Naive B cell (primary cell): ENCODE measurements around the gene UBR1. TPM values are rescaled to one million over a fixed set of nuclear protein-coding genes. Genes with fewer than 3 reads are reported as not detected.
"Not testable (repeated sequence)": the region's sequence is repeated elsewhere in the genome, so short reads cannot be mapped to it uniquely, and the experiment has no call there.

Source experiments
- ATAC-seq, 2 donors: fragments of 150-1000 bp; cut with Tn5 transposase; 2 replicates each; pipeline ENCODE4 v1.10.0; 2021; ENCODE audit warnings: low read depth in 2 of 2, mild to moderate bottlenecking in 2 of 2, moderate library complexity in 2 of 2
- DNase-seq: peaks from one replicate; pipeline ENCODE4 v3.0.0; 2022
- H3K27ac Mint-ChIP-seq, 6 donors: one replicate each; pipeline ENCODE4 v1.8.0; 2020 to 2022; ENCODE audit warnings: mild to moderate bottlenecking in 6 of 6, mixed read lengths in 6 of 6, moderate library complexity in 5 of 6, inconsistent platforms in 2 of 6
- H3K27me3 Mint-ChIP-seq, 3 donors: one replicate each; pipeline ENCODE4 v1.8.0; 2021 to 2022; ENCODE audit warnings: mixed read lengths in 3 of 3, mild to moderate bottlenecking in 1 of 3
- H3K36me3 Mint-ChIP-seq, 2 donors: one replicate each; pipeline ENCODE4 v1.8.0; 2020 to 2022; ENCODE audit warnings: mixed read lengths in 2 of 2, inconsistent platforms in 1 of 2, mild to moderate bottlenecking in 1 of 2
- H3K4me1 Mint-ChIP-seq, 3 donors: one replicate each; pipeline ENCODE4 v1.8.0; 2020 to 2022; ENCODE audit warnings: mixed read lengths in 3 of 3, inconsistent platforms in 1 of 3, mild to moderate bottlenecking in 1 of 3, moderate library complexity in 1 of 3
- H3K4me3 Mint-ChIP-seq, 8 donors: one replicate each; pipeline ENCODE4 v1.8.0; 2020 to 2022; ENCODE audit warnings: mild to moderate bottlenecking in 8 of 8, mixed read lengths in 8 of 8, moderate library complexity in 8 of 8, inconsistent platforms in 2 of 8
- H3K9me3 Mint-ChIP-seq, 7 donors: one replicate each; pipeline ENCODE4 v1.8.0; 2020 to 2022; ENCODE audit warnings: mixed read lengths in 7 of 7, mild to moderate bottlenecking in 5 of 7, inconsistent platforms in 2 of 7, moderate library complexity in 1 of 7
- polyA plus RNA-seq, 6 donors: library from polyadenylated mRNA; unstranded; fragments of 300-500 nt; fragmentation: Illumina TruSeq; gene quantifications; one replicate each; pipeline ENCODE4 v1.2.3, GENCODE V29; 2021; ENCODE audit warnings: low read depth in 6 of 6

Gene UBR1
- polyA plus RNA-seq, 6 donors from 2014 or later: 16.7 to 32.8 (median 20.5) TPM

DNA sequence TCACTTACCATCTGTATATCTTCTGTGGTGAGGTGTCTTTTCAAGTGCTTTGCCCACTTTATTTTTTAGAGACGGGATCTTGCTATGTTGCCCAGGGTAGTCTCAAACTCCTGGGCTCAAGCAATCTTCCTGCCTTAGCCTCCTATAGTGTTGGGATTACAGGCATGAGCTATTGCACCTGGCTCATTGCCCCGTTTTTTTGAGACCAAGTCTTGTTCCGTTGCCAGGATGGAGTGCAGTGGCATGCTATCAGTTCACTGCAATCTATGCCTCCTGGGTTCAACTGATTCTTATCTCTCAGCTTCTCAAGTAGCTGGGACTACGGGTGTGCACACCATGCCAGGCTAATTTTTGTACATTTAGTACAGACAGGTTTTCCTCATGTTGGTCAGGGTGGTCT lies 132.7 kb downstream of the UBR1 start:
- Mint-ChIP-seq H3K4me1 (no peaks in the 10 kb centered on the region), H3K4me3 (no peak overlapping the region), H3K9me3 (peaks cover 0 to 5% (median 0%) of the 10 kb centered on the region in 7 donors), H3K27ac (no peak overlapping the region), H3K36me3 (peaks cover 42 to 57% of the 10 kb centered on the region in 2 donors), H3K27me3 (no peaks in the 10 kb centered on the region)
- DNase-seq (no peak), ATAC-seq (no peak)

DNA sequence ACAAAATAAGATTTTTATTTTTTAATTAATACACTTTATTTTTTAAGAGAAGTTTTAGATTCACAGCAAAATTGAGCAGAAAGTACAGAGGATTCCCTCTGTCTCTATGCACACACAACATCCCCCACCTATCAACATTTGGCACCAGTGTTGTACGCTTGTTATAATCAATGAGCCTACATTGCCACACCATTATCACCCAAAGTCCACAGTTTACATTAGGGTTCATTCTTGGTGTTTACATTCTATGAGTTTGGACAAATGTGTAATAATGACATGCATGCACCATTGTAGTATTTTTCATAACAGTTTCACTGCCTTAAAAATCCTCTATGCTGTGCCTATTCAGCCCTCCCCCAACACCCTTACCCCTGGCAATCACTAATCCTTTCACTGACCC lies 134.0 kb downstream of the UBR1 start:
- H3K27ac Mint-ChIP-seq: peak overlapping the region in 1 of 6 donors; percentile 47
- H3K36me3 Mint-ChIP-seq: peaks cover 31 to 55% of the 10 kb centered on the region in 2 donors
- ATAC-seq (no peak), DNase-seq (no peak)
- H3K4me1 Mint-ChIP-seq: no peaks in the 10 kb centered on the region
- H3K9me3 Mint-ChIP-seq: peaks cover 0 to 5% (median 0%) of the 10 kb centered on the region in 7 donors
- H3K27me3 Mint-ChIP-seq: no peaks in the 10 kb centered on the region
- no peak overlapping the region for H3K4me3 Mint-ChIP-seq

DNA sequence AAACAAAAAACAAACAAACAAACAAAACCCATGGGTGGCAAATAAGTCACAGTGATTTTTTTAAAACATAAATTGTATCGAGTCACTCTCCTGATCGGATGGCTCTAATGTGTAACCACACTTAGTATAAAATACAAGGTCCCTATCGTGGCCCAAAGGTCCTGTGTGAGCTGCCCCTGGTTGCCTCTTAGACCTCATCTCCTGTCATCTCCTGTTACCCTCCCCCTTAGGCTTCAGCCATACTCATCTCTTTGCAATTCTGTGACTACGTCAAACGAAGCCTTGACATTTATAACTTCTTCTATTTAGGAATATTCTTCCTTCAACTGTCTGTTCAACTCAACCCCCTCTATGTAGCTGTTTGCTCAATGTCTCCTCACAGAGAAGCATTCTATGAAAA lies 141.4 kb downstream of the UBR1 start:
- H3K4me3 Mint-ChIP-seq: no peak overlapping the region
- H3K27ac Mint-ChIP-seq: no peak overlapping the region
- ATAC-seq: no peak
- no peak for DNase-seq
- peaks cover 0 to 4% (median 0%) of the 10 kb centered on the region in 7 donors for H3K9me3 Mint-ChIP-seq
- H3K36me3 Mint-ChIP-seq: peaks cover 31 to 56% of the 10 kb centered on the region in 2 donors
- H3K4me1 Mint-ChIP-seq: peaks cover 0 to 4% (median 0%) of the 10 kb centered on the region in 3 donors
- no peaks in the 10 kb centered on the region for H3K27me3 Mint-ChIP-seq

DNA sequence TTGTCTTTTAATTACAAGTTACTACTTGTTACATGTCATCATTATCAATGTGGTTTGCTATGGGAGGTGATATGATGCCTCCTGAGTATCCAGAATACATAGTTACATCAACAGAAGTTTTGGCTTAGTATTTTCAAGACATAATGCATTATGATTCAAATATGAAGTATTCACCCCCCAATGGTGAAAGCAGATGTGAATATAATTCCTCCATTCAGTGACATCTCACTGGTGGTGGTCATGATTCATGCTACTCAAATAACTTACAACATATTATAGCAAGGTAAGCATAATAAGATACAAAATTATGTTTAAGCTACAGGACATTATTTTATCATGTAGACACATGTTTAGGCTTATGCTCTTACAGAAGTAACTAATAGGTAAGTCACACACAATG lies 150.3 kb downstream of the UBR1 start:
- no peaks in the 10 kb centered on the region for H3K4me1 Mint-ChIP-seq
- no peak overlapping the region for H3K27ac Mint-ChIP-seq
- H3K27me3 Mint-ChIP-seq: no peaks in the 10 kb centered on the region
- no peak overlapping the region for H3K4me3 Mint-ChIP-seq
- no peak for DNase-seq
- peaks cover 26 to 55% of the 10 kb centered on the region in 2 donors for H3K36me3 Mint-ChIP-seq
- ATAC-seq: no peak
- H3K9me3 Mint-ChIP-seq: no peaks in the 10 kb centered on the region

DNA sequence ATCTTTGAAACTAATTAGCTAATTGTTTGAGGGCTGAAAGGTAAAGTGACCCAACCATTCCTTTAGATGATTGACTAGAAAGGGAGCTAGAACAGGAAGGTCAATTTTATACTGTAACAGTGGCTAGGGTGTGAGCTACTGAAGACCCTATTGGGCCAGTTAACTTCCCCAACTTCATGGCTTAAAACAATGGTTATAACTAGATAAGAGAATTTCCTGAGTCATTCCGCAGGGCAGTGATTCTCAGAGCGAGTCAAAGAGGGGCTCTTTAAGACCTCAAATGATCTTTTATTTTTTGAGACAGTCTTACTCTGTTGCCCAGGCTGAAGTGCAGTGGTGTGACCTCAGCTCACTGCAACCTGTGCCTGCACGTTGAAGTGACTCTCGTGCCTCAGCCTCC lies 151.5 kb downstream of the UBR1 start:
- Mint-ChIP-seq H3K4me1 (no peaks in the 10 kb centered on the region), H3K4me3 (no peak overlapping the region), H3K9me3 (no peaks in the 10 kb centered on the region), H3K27me3 (no peaks in the 10 kb centered on the region), H3K27ac (no peak overlapping the region), H3K36me3 (peaks cover 20 to 49% of the 10 kb centered on the region in 2 donors)
- DNase-seq (no peak), ATAC-seq (no peak)

DNA sequence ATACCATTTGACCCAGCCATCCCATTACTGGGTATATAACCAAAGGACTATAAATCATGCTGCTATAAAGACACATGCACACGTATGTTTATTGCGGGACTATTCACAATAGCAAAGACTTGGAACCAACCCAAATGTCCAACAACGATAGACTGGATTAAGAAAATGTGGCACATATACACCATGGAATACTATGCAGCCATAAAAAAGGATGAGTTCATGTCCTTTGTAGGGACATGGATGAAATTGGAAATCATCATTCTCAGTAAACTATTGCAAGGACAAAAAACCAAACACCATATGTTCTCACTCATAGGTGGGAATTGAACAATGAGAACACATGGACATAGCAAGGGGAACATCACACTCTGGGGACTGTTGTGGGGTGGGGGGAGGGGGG lies 156.9 kb downstream of the UBR1 start:
- not testable (repeated sequence) for ATAC-seq, DNase-seq, H3K27ac Mint-ChIP-seq, H3K4me1 Mint-ChIP-seq, H3K4me3 Mint-ChIP-seq, H3K27me3 Mint-ChIP-seq, H3K9me3 Mint-ChIP-seq
- H3K36me3 Mint-ChIP-seq: peaks cover 9 to 35% of the 10 kb centered on the region in 2 donors

DNA sequence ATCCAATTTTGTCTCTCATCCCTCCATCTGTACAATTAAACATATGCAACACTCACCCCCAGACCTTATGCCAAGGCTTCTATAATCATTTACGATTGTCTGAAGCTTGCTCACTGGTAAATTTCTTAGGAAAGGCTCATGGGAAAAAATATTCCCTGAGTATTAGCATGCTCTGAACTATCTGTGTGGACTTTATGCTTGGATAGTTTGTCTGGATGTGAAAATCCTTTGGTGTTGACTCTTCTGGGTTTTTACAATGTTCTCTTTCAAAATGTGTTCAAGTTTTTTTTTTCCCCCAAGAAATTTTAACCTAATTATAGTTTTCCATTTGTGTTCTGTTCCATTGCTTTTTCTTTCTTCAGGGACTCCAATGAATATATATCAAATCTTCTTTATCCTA lies 165.3 kb downstream of the UBR1 start:
- H3K27ac Mint-ChIP-seq: peak overlapping the region in 1 of 6 donors; percentile 10
- DNase-seq: no peak
- H3K27me3 Mint-ChIP-seq: no peaks in the 10 kb centered on the region
- H3K9me3 Mint-ChIP-seq: no peaks in the 10 kb centered on the region
- peaks cover 0 to 13% of the 10 kb centered on the region in 2 donors for H3K36me3 Mint-ChIP-seq
- no peaks in the 10 kb centered on the region for H3K4me1 Mint-ChIP-seq
- H3K4me3 Mint-ChIP-seq: no peak overlapping the region
- no peak for ATAC-seq

DNA sequence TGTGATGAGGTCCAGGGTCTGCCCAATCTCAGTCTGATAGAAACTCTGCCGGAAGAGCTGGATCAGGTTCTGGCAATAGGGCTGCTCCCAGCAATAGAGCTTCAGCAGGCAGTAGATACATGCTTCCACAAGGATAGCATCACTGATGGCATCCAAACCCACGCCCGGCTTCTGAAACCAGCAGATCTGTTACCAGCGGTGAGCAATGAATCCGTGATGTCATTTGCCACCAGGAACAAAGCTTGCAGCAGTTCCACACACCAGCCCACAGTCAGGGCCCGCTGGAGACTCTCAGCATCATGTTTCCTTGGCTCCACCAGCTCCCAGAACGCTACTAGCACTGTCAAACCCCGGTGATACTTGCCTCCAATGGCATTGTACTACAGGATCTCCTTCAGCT lies 166.0 kb downstream of the UBR1 start:
- H3K36me3 Mint-ChIP-seq: peaks cover 0 to 7% of the 10 kb centered on the region in 2 donors
- H3K27ac Mint-ChIP-seq: no peak overlapping the region
- peak overlapping the region in 1 of 8 donors; percentile 52 for H3K4me3 Mint-ChIP-seq
- ATAC-seq (no peak), DNase-seq (no peak)
- H3K27me3 Mint-ChIP-seq: no peaks in the 10 kb centered on the region
- no peaks in the 10 kb centered on the region for H3K9me3 Mint-ChIP-seq
- H3K4me1 Mint-ChIP-seq: no peaks in the 10 kb centered on the region

DNA sequence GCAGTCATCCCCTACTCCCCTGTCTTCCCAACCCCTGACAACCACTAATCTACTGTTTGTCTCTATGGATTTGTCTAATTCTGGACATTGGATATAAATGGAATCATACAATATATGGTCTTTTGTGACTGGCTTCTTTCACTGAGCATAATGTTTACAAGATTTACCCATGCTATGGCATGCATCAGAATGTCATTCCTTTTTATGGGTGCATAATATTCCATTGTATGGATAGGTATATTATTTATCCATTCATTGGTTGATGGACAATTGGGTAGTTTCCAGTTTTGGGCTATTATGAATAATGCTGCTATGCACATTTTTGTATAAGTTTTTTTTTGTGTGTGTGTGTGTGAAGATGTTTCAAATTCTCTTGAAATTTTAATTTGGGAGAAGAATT lies 168.7 kb downstream of the UBR1 start:
- Mint-ChIP-seq H3K27me3 (no peaks in the 10 kb centered on the region), H3K27ac (no peak overlapping the region), H3K4me1 (no peaks in the 10 kb centered on the region)

DNA sequence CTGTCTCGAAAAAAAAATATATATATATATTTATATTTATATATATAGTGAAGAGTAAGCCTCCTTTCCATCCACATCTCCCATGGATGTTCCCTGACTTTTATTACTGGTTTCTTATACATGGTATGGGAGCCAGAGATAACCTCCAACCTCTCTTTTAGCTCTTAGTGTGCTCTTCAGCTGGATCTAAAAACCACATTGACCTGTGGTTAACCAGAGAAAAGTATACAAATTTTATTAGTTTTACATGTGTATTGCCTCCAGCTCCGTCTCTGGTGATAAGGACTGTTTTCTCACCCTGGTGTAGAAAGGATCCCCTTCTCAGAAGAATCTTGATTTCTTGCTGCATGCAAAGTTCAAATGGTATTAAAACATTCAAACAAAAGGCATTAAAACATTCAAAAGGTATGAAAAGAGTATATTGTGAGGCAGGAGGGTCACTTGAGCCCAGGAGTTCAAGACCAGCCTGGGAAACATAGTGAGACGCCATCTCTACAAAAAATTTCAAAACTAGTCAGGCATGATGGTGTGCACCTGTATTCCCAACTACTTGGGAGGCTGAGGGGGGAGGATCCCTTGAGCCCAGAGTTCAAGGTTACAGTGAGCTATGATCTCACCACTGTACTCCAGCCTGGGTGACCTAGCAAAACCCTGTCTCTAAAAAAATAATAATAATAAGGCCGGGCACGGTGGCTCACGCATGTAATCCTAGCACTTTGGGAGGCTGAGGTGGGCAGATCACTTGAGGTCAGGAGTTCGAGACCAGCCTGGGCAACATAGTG lies 171.8 kb downstream of the UBR1 start:
- Mint-ChIP-seq H3K9me3 (no peaks in the 10 kb centered on the region), H3K27ac (no peak overlapping the region), H3K4me3 (no peak overlapping the region), H3K36me3 (no peaks in the 10 kb centered on the region), H3K27me3 (no peaks in the 10 kb centered on the region), H3K4me1 (no peaks in the 10 kb centered on the region)
- ATAC-seq (no peak), DNase-seq (no peak)

More for the DNA sequence above, 168.7 kb downstream of the UBR1 start:
- H3K9me3 Mint-ChIP-seq: no peaks in the 10 kb centered on the region
- no peak for DNase-seq
- ATAC-seq: no peak
- no peaks in the 10 kb centered on the region for H3K36me3 Mint-ChIP-seq
- H3K4me3 Mint-ChIP-seq: no peak overlapping the region

DNA sequence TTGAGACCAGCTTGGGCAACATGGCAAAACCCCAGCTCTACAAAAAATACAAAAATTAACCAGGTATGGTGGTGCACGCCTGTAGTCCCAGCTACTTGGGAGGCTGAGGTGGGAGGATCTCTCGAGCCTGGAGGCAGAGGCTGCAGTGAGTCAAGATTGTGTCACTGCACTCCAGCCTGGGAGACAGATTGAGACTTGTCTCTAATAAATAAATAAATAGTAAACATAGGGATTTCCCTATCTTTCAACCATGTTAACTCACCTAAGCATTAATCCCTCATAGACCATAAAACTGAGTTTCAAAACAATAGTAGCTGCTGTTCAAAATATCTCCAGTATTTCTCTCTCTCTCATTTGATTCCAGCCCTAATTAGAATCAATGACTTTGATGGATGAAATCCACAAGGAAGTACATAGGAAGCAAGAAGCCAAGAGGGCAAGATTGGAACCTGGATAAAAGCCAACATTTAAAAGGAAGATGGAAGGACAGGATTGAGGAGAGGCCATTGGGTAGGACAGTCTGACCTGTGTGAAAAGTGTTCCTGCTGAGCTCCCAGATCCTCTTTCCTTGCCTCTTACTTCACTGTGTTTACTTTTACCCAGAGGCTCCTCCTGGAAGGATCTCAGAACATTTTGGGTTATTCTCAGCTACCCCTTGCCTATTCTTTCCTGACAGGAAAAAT lies 172.9 kb downstream of the UBR1 start:
- no peaks in the 10 kb centered on the region for H3K9me3 Mint-ChIP-seq
- no peaks in the 10 kb centered on the region for H3K36me3 Mint-ChIP-seq
- ATAC-seq: no peak
- no peaks in the 10 kb centered on the region for H3K4me1 Mint-ChIP-seq
- H3K27me3 Mint-ChIP-seq: no peaks in the 10 kb centered on the region
- peak overlapping the region in 1 of 6 donors; percentile 69 for H3K27ac Mint-ChIP-seq
- no peak for DNase-seq
- H3K4me3 Mint-ChIP-seq: no peak overlapping the region

DNA sequence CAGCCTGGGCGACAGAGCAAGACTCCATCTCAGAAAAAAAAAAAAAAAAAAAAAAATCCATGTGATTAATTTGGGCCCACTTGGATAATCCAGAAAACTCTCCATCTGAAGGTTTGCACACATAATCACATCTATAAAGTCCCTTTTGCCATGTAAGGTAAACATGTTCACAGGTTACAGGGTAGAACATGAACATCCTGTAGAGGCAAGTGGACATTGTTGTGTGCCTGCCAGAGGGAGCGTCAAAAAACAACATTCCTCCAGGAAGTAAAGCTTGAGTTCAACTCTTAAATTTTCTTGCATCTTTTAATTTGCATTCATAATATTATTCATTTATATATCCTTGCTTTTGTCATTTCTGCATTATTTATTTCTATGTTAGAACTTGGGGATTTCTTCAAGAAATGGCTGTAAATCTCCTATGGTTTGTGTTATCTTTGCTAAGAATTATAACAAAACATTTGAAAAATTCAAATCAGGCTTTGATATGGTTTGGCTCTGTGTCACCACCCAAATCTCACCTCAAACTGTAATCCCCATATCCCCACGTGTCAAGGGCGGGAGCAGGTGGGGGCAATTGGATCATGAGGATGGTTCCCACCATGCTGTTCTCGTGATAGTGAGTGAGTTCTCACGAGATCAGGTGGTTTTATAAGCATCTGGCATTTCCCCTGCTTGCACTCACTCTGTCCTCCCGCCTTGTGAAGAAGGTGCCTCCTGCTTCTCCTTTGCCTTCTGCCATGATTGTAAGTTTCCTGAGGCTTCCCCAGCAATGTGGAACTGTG lies 173.9 kb downstream of the UBR1 start:
- no peak overlapping the region for H3K4me3 Mint-ChIP-seq
- H3K4me1 Mint-ChIP-seq: no peaks in the 10 kb centered on the region
- no peak overlapping the region for H3K27ac Mint-ChIP-seq
- no peaks in the 10 kb centered on the region for H3K27me3 Mint-ChIP-seq
- ATAC-seq: no peak
- H3K36me3 Mint-ChIP-seq: no peaks in the 10 kb centered on the region
- no peaks in the 10 kb centered on the region for H3K9me3 Mint-ChIP-seq
- DNase-seq: no peak

DNA sequence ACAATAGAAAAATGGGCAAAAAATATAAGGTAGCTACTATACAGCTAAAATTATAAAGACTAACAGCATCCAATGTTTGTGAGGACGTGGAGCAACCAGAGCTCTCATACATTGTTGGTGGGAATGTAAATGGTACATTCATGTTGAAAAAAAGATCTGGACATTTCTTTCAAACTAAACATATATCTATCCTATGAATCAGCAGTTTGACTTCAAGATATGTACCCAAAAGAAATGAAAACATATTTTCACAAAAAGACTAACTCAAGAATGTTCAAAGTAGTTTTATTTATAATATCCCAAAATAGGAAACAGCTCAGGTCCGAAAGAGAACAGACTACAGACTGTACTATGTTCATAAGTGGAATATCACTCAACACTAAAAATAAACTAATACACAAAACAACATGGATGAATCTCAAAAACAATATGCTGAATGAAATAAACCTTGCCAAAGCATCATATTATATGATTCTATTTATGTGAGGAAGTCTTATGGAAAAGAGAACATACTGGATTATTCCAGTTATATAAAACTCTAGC lies 176.5 kb downstream of the UBR1 start:
- H3K4me1 Mint-ChIP-seq: no peaks in the 10 kb centered on the region
- no peak overlapping the region for H3K4me3 Mint-ChIP-seq
- H3K27me3 Mint-ChIP-seq: no peaks in the 10 kb centered on the region
- no peak overlapping the region for H3K27ac Mint-ChIP-seq
- H3K9me3 Mint-ChIP-seq: no peaks in the 10 kb centered on the region
- H3K36me3 Mint-ChIP-seq: no peaks in the 10 kb centered on the region
- DNase-seq: no peak
- ATAC-seq: no peak
